MM.1S (cell line): ENCODE results near the gene MRPL2.

ENCODE experiments used
- DNase-seq: peaks from one replicate; pipeline ENCODE4 v3.0.0-alpha.2; 2015
- H2AFZ ChIP-seq: fragments of 300-600 bp; sonication (generic); 2 replicates; pipeline ENCODE4 v1.6.0; 2016; ENCODE audit warnings: antibody characterized with exemption, low read length
- H3F3A ChIP-seq: fragments of 300-600 bp; sonication (generic); 2 replicates; pipeline ENCODE4 v1.6.1; 2016; ENCODE audit warnings: mild to moderate bottlenecking, antibody characterized with exemption, low read length, moderate library complexity, mixed read lengths; ENCODE audit not compliant: insufficient read depth
- H3K27ac ChIP-seq: fragments of 300-600 bp; sonication (generic); 2 replicates; pipeline ENCODE4 v1.5.1; 2016; ENCODE audit warnings: mild to moderate bottlenecking, low read length
- H3K27me3 ChIP-seq: fragments of 300-600 bp; sonication (generic); replicated peaks from 2 replicates; pipeline ENCODE4 v1.6.0; 2016; ENCODE audit warnings: low read length; ENCODE audit not compliant: insufficient read depth
- H3K36me3 ChIP-seq: fragments of 300-600 bp; sonication (generic); replicated peaks from 2 replicates; pipeline ENCODE4 v1.6.1; 2016; ENCODE audit warnings: mild to moderate bottlenecking, low read length, mixed read lengths; ENCODE audit not compliant: insufficient read depth
- H3K4me1 ChIP-seq: fragments of 300-600 bp; sonication (generic); 2 replicates; pipeline ENCODE4 v1.6.1; 2016; ENCODE audit warnings: low read length, mixed read lengths
- H3K4me2 ChIP-seq: fragments of 300-600 bp; sonication (generic); 2 replicates; pipeline ENCODE4 v1.6.0; 2016; ENCODE audit warnings: low read depth, low read length
- H3K4me3 ChIP-seq: fragments of 300-600 bp; sonication (generic); 2 replicates; pipeline ENCODE4 v1.5.1; 2016; ENCODE audit warnings: low read length, mixed read lengths
- H3K79me2 ChIP-seq: fragments of 300-600 bp; sonication (generic); 2 replicates; pipeline ENCODE4 v1.6.1; 2016; ENCODE audit warnings: mixed run types, low read length, mixed read lengths
- H3K9ac ChIP-seq: fragments of 300-600 bp; sonication (generic); 2 replicates; pipeline ENCODE4 v1.6.1; 2016; ENCODE audit warnings: low read length, mixed read lengths
- H3K9me2 ChIP-seq: fragments of 300-600 bp; sonication (generic); replicated peaks from 2 replicates; pipeline ENCODE4 v1.6.1; 2016; ENCODE audit warnings: mild to moderate bottlenecking, low read length, mixed read lengths; ENCODE audit not compliant: insufficient read depth
- H3K9me3 ChIP-seq: fragments of 300-600 bp; sonication (generic); replicated peaks from 2 replicates; pipeline ENCODE4 v1.6.1; 2016; ENCODE audit warnings: mild to moderate bottlenecking, low read length, mixed read lengths; ENCODE audit not compliant: insufficient read depth
- H4K20me1 ChIP-seq: fragments of 300-600 bp; sonication (generic); 2 replicates; pipeline ENCODE4 v1.6.1; 2016; ENCODE audit warnings: mild to moderate bottlenecking, low read length, moderate library complexity, mixed read lengths; ENCODE audit not compliant: insufficient read depth
- CTCF ChIP-seq: fragments of 300-600 bp; sonication (generic); IDR thresholded peaks from 2 replicates; pipeline ENCODE4 v1.5.1; 2016; ENCODE audit warnings: antibody characterized with exemption, low read length, mixed read lengths
- EZH2 ChIP-seq: fragments of 300-600 bp; sonication (generic); optimal IDR thresholded peaks from 2 replicates; pipeline ENCODE3; 2017; ENCODE audit warnings: low read depth, mild to moderate bottlenecking, antibody characterized with exemption, low read length, mixed read lengths
- EZH2phosphoT487 ChIP-seq: fragments of 300-600 bp; sonication (generic); IDR thresholded peaks from 2 replicates; pipeline ENCODE4 v1.6.1; 2018; ENCODE audit warnings: antibody characterized with exemption, low read length

MRPL2 gene

GRCh38 chr6:43033496-43034189, 25.6 kb downstream of the MRPL2 start:
- H3K79me2 ChIP-seq, result no peaks in the 10 kb centered on the region
- no peaks in the 10 kb centered on the region for H3K9me3 ChIP-seq
- TF ChIP-seq EZH2, result no peak
- H4K20me1 ChIP-seq, result no peaks in the 10 kb centered on the region
- no peaks in the 10 kb centered on the region for H3K9me2 ChIP-seq
- H3F3A ChIP-seq, result no peaks in the 10 kb centered on the region
- H3K27me3 ChIP-seq, result no peaks in the 10 kb centered on the region
- no peak overlapping the region for H3K4me3 ChIP-seq
- H3K27ac ChIP-seq, result no peak overlapping the region
- H2AFZ ChIP-seq, result no peak overlapping the region
- H3K36me3 ChIP-seq, result no peaks in the 10 kb centered on the region; the same call in 1 of the 2 replicates
- no peaks in the 10 kb centered on the region for H3K4me1 ChIP-seq
- no peak overlapping the region for H3K9ac ChIP-seq
- DNase-seq, result no peak
- no peak overlapping the region for H3K4me2 ChIP-seq

GRCh38 chr6:43032326-43032725, 26.9 kb downstream of the MRPL2 start:
- Histone ChIP-seq H3K27ac (no peak overlapping the region), H3K4me3 (no peak overlapping the region), H3K27me3 (no peaks in the 10 kb centered on the region), H3K36me3 (no peaks in the 10 kb centered on the region; the same call in 1 of the 2 replicates), H3K9me3 (no peaks in the 10 kb centered on the region), H3K9me2 (no peaks in the 10 kb centered on the region), H3F3A (no peaks in the 10 kb centered on the region), H2AFZ (no peak overlapping the region), H3K4me2 (no peak overlapping the region), H3K79me2 (no peaks in the 10 kb centered on the region), H4K20me1 (no peaks in the 10 kb centered on the region), H3K4me1 (no peaks in the 10 kb centered on the region), H3K9ac (no peak overlapping the region)
- DNase-seq, result no peak
- TF ChIP-seq EZH2phosphoT487 (no peak), CTCF (no peak), EZH2 (no peak)

- DNase-seq, result no peak
- no peak overlapping the region for H3K9ac ChIP-seq
- no peaks in the 10 kb centered on the region; the same call in 1 of the 2 replicates for H3K36me3 ChIP-seq
- no peaks in the 10 kb centered on the region for H3K27me3 ChIP-seq
- no peaks in the 10 kb centered on the region for H3K9me3 ChIP-seq
- H3K4me3 ChIP-seq, result no peak overlapping the region
- no peaks in the 10 kb centered on the region for H4K20me1 ChIP-seq
- no peaks in the 10 kb centered on the region for H3K4me1 ChIP-seq
- peaks cover 10% of the 10 kb centered on the region for H3K79me2 ChIP-seq
- no peaks in the 10 kb centered on the region for H3F3A ChIP-seq
- no peak overlapping the region for H3K4me2 ChIP-seq
- TF ChIP-seq EZH2phosphoT487 (no peak), CTCF (no peak), EZH2 (no peak)
- H3K27ac ChIP-seq, result no peak overlapping the region
- no peak overlapping the region for H2AFZ ChIP-seq
- no peaks in the 10 kb centered on the region for H3K9me2 ChIP-seq
Measured at GRCh38 chr6:43029120-43029519, 30.1 kb downstream of the MRPL2 start.

- Histone ChIP-seq H4K20me1 (no peaks in the 10 kb centered on the region), H3K36me3 (no peaks in the 10 kb centered on the region; the same call in 1 of the 2 replicates), H3K4me1 (no peaks in the 10 kb centered on the region), H3K27ac (no peak overlapping the region), H3K9ac (no peak overlapping the region), H3K9me2 (no peaks in the 10 kb centered on the region), H3K4me2 (no peak overlapping the region), H3K79me2 (peaks cover 35% of the 10 kb centered on the region), H2AFZ (no peak overlapping the region), H3K9me3 (no peaks in the 10 kb centered on the region), H3K27me3 (no peaks in the 10 kb centered on the region), H3K4me3 (no peak overlapping the region), H3F3A (peaks cover 3% of the 10 kb centered on the region; the same call in 1 of the 2 replicates)
- no peak for DNase-seq
- TF ChIP-seq EZH2phosphoT487 (no peak), CTCF (no peak), EZH2 (no peak)
Measured at GRCh38 chr6:43026365-43026764, 32.9 kb downstream of the MRPL2 start.
